Right ventricle myocardium inferior (tissue), 1 donor: Measurements from ENCODE around the gene BBOF1. TPM values are rescaled to one million over a fixed set of nuclear protein-coding genes. Genes with fewer than 3 reads are reported as not detected.
A peak's percentile ranks its signal among the peaks of the same experiment; 100 is the strongest.
"Not testable (repeated sequence)": the region's sequence is repeated elsewhere in the genome, so short reads cannot be mapped to it uniquely, and the experiment has no call there.

ENCODE experiments used
- ATAC-seq: fragments of 200-7000 bp; cut with Tn5 transposase; one replicate; pipeline ENCODE4 v1.9.1; 2020; ENCODE audit warnings: mild to moderate bottlenecking, moderate library complexity
- DNase-seq: peaks from one replicate; pipeline ENCODE4 v3.0.0; 2021; ENCODE audit errors: missing footprints
- intact Hi-C: fragments of 100-400 bp; cut with DNase I; formaldehyde crosslinking; loops from one replicate; pipeline ENCODE4 v1.11.0; 2022
- total RNA-seq: library from RNA; stranded (reverse); fragmentation: NEBNext Ultra II Directional; extraction: Animal tissue kit (Norgen Biotek cat#: 25700); gene quantifications from one replicate; pipeline ENCODE4 v1.2.1, GENCODE V29; 2021
- donor health status: DM: no; HTN: yes; CAD: no; lungs with severe emphysema.

Gene BBOF1
- total RNA-seq, 1 donor from 2014 or later, result 3.0 TPM

- ATAC-seq, result peak; percentile 12
- intact Hi-C loops, result loop anchor here (1.0 kb wide), 1 partner anchor 65 kb away; the partner anchor contains the start of genes BBOF1 and ENTPD5
- DNase-seq, result no peak
Measured at GRCh38 chr14:74083784-74084276, 64.7 kb downstream of the BBOF1 start.

- intact Hi-C loops, result loop anchor here (1.0 kb wide), 1 partner anchor 65 kb away; the partner anchor contains the start of genes BBOF1 and ENTPD5
- DNase-seq, result peak; percentile 98
Measured at GRCh38 chr14:74084277-74085046, 65.3 kb downstream of the BBOF1 start, which contains the start of the genes ALDH6A1 and LIN52. ALDH6A1 (minus strand) TSS chr14:74084453; CDS start chr14:74084394, 59 bp downstream. LIN52 (plus strand) TSS chr14:74084956; CDS start chr14:74084975, 19 bp downstream.

GRCh38 chr14:74085047-74085637, 66.0 kb downstream of the BBOF1 start:
- ATAC-seq, result no peak
- DNase-seq, result no peak
- intact Hi-C loops, result no loop called here

More at GRCh38 chr14:74084277-74085046, 65.3 kb downstream of the BBOF1 start, which contains the start of the genes ALDH6A1 and LIN52:
- peak; percentile 98 for ATAC-seq

- DNase-seq (no peak), ATAC-seq (no peak)
- intact Hi-C loops, result no loop called here
Measured at GRCh38 chr14:74085828-74086227, 66.7 kb downstream of the BBOF1 start.

GRCh38 chr14:74089251-74090020, 70.3 kb downstream of the BBOF1 start:
- intact Hi-C loops, result no loop called here
- no peak for DNase-seq
- no peak for ATAC-seq

GRCh38 chr14:74105381-74105780, 86.2 kb downstream of the BBOF1 start:
- ATAC-seq (no peak), DNase-seq (no peak)
- intact Hi-C loops, result no loop called here

- intact Hi-C loops, result no loop called here
Measured at GRCh38 chr14:74109369-74109768, 90.2 kb downstream of the BBOF1 start.

GRCh38 chr14:74111395-74112216, 92.5 kb downstream of the BBOF1 start:
- ATAC-seq, DNase-seq: not testable (repeated sequence)
- intact Hi-C loops, result loop anchor here (1.0 kb wide), 1 partner anchor 140 kb away; no protein-coding TSS in a partner anchor

More at GRCh38 chr14:74109369-74109768, 90.2 kb downstream of the BBOF1 start:
- ATAC-seq (no peak), DNase-seq (no peak)

Other genes with a start within 250 kb of the BBOF1 start
- gene PTGR2, start 167.5 kb upstream of the BBOF1 start, total RNA-seq, result 32.8 TPM
- 16.0 TPM for gene ZNF410, start 132.5 kb upstream of the BBOF1 start, total RNA-seq
- gene FAM161B, start 69.3 kb upstream of the BBOF1 start, total RNA-seq, result 3.7 TPM
- 47.2 TPM for gene COQ6, start 69.0 kb upstream of the BBOF1 start, total RNA-seq
- 6.2 TPM for gene ENTPD5, start 61 bp upstream of the BBOF1 start, total RNA-seq
- gene ALDH6A1, start 65.1 kb downstream of the BBOF1 start, total RNA-seq, result 47.2 TPM
- 6.7 TPM for gene LIN52, start 65.6 kb downstream of the BBOF1 start, total RNA-seq
- not detected for gene VSX2, start 220.1 kb downstream of the BBOF1 start, total RNA-seq